GM23248 (cell line): Measurements from ENCODE around the gene NCOA3. TPM values are rescaled to one million over a fixed set of nuclear protein-coding genes. Genes with fewer than 3 reads are reported as not detected.
A peak's percentile ranks its signal among the peaks of the same experiment; 100 is the strongest.

ENCODE experiments used
- DNase-seq: peaks from one replicate; pipeline ENCODE4 v3.0.0-alpha.2; 2015
- H2AFZ ChIP-seq: fragments of 200-600 bp; sonication (generic); 2 replicates; pipeline ENCODE4 v1.6.1; 2016; ENCODE audit warnings: antibody characterized with exemption
- H3F3A ChIP-seq: fragments of 200-600 bp; sonication (generic); 2 replicates; pipeline ENCODE4 v1.6.1; 2016; ENCODE audit warnings: mild to moderate bottlenecking, antibody characterized with exemption, mixed run types; ENCODE audit not compliant: insufficient read depth
- H3K27ac ChIP-seq: fragments of 200-600 bp; sonication (generic); 2 replicates; pipeline ENCODE4 v1.5.1; 2016; ENCODE audit warnings: mild to moderate bottlenecking
- H3K27me3 ChIP-seq: fragments of 200-600 bp; sonication (generic); replicated peaks from 2 replicates; pipeline ENCODE4 v1.6.1; 2016; ENCODE audit warnings: mild to moderate bottlenecking; ENCODE audit not compliant: insufficient read depth
- H3K36me3 ChIP-seq: fragments of 200-600 bp; sonication (generic); 2 replicates; pipeline ENCODE4 v1.6.1; 2016; ENCODE audit warnings: low read depth, mild to moderate bottlenecking
- H3K4me1 ChIP-seq: fragments of 200-600 bp; sonication (generic); 2 replicates; pipeline ENCODE4 v1.6.1; 2016; ENCODE audit warnings: mild to moderate bottlenecking; ENCODE audit not compliant: insufficient read depth
- H3K4me2 ChIP-seq: fragments of 200-600 bp; sonication (generic); one replicate; pipeline ENCODE4 v1.6.1; 2016; ENCODE audit warnings: mild to moderate bottlenecking; ENCODE audit not compliant: unreplicated experiment
- H3K4me3 ChIP-seq: fragments of 200-600 bp; sonication (generic); 2 replicates; pipeline ENCODE4 v1.5.1; 2016; ENCODE audit warnings: mild to moderate bottlenecking
- H3K79me2 ChIP-seq: fragments of 200-600 bp; sonication (generic); 2 replicates; pipeline ENCODE4 v1.6.1; 2016; ENCODE audit warnings: mild to moderate bottlenecking; ENCODE audit not compliant: insufficient read depth
- H3K9ac ChIP-seq: fragments of 200-600 bp; sonication (generic); 2 replicates; pipeline ENCODE4 v1.6.1; 2016; ENCODE audit warnings: mild to moderate bottlenecking
- H3K9me2 ChIP-seq: fragments of 200-600 bp; sonication (generic); 2 replicates; pipeline ENCODE4 v1.6.1; 2016; ENCODE audit warnings: mixed run types, mild to moderate bottlenecking, moderate library complexity; ENCODE audit not compliant: insufficient read depth
- H3K9me3 ChIP-seq: fragments of 200-600 bp; sonication (generic); one replicate; pipeline ENCODE4 v1.6.1; 2017; ENCODE audit warnings: low read depth
- H4K20me1 ChIP-seq: fragments of 200-600 bp; sonication (generic); 2 replicates; pipeline ENCODE4 v1.6.0; 2016; ENCODE audit not compliant: insufficient read depth
- EZH2 ChIP-seq: fragments of 200-600 bp; sonication (generic); IDR thresholded peaks from 2 replicates; pipeline ENCODE4 v1.6.1; 2018; ENCODE audit warnings: antibody characterized with exemption, mild to moderate bottlenecking; ENCODE audit not compliant: insufficient read depth, poor library complexity, severe bottlenecking
- EZH2phosphoT487 ChIP-seq: fragments of 200-600 bp; sonication (generic); IDR thresholded peaks from 2 replicates; pipeline ENCODE4 v1.6.1; 2018; ENCODE audit warnings: antibody characterized with exemption, moderate library complexity, mild to moderate bottlenecking, low read depth; ENCODE audit not compliant: insufficient read depth
- WGBS, 2 experiments: methylation state at CpG; one replicate each; pipeline ENCODE4 v1.1.6; 2015 to 2017; ENCODE audit warnings: low lambda C conversion rate in 2 of 2, low coverage in 1 of 2; ENCODE audit errors: missing lambda C conversion rate in 2 of 2; 5-methylcytosine and 5-hydroxymethylcytosine counted together
- in situ Hi-C: fragments of 300-500 bp; cut with MboI; formaldehyde crosslinking; loops from 2 replicates; pipeline ENCODE4 v1.15.0; 2020
- polyA plus RNA-seq: library from polyadenylated mRNA; unstranded; fragments of >200 nt; fragmentation: Nextera tagmentation; extraction: Ambion mirVana; gene quantifications from 2 replicates; pipeline ENCODE4 v1.2.1, GENCODE V29; 2016
- total RNA-seq: library from RNA; depleted of rRNA; stranded (reverse); fragments of >200 nt; shearing (Covaris generic); gene quantifications from 2 replicates; pipeline ENCODE4 v1.2.3, GENCODE V29; 2014

NCOA3 gene
- total and polyA plus RNA-seq, 2 experiments from 2014 or later, result 19.5 to 36.6 TPM

DNA sequence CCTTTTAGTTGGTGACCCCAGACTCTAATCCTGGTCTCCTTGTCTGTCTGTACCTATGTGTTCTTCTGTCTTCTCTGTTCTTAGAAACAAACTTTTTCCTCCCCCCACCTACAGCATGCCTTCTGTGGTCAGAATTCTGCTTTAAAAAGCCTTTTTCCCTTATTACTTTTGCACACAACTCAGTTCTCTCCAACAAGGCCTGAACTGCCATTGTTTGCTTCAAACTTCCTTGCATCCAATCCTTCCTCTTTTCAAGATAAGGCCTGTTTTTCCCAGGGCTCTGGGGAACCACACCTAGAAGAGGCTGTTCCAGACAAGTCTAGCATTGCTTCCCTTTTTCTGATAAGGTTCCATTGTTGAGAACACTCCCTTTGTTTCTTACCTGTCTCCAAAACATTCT lies 22.2 kb upstream of the NCOA3 start:
- H2AFZ ChIP-seq, result 0 out of 2 replicates have a peak overlapping the region, but pooled peaks have one; percentile 34

GRCh38 chr20:47480239-47480638 lies 21.4 kb upstream of the NCOA3 start:
- Histone ChIP-seq H4K20me1 (no peaks in the 10 kb centered on the region), H3K27me3 (no peaks in the 10 kb centered on the region), H3K4me1 (no peaks in the 10 kb centered on the region), H3K36me3 (no peaks in the 10 kb centered on the region), H3K9ac (no peak overlapping the region), H3K4me2 (no peak overlapping the region), H3K27ac (no peak overlapping the region), H3K9me2 (no peaks in the 10 kb centered on the region), H3K79me2 (no peaks in the 10 kb centered on the region), H3K9me3 (no peaks in the 10 kb centered on the region), H3F3A (no peaks in the 10 kb centered on the region), H3K4me3 (no peak overlapping the region), H2AFZ (no peak overlapping the region)
- no peak for DNase-seq
- in situ Hi-C loops, result no loop called here
- no peak for TF ChIP-seq EZH2
- TF ChIP-seq EZH2phosphoT487, result no peak
- WGBS, 2 experiments, result 83 to 88% methylated on average over 6 of the region's 6 CpGs

More for the DNA sequence above, 22.2 kb upstream of the NCOA3 start:
- Histone ChIP-seq H3K27me3 (no peaks in the 10 kb centered on the region), H3K79me2 (no peaks in the 10 kb centered on the region), H3K9ac (no peak overlapping the region), H3K36me3 (no peaks in the 10 kb centered on the region), H3K4me1 (no peaks in the 10 kb centered on the region), H3K4me2 (no peak overlapping the region), H3K9me2 (no peaks in the 10 kb centered on the region), H3K9me3 (no peaks in the 10 kb centered on the region), H3K4me3 (no peak overlapping the region), H3K27ac (no peak overlapping the region), H3F3A (no peaks in the 10 kb centered on the region), H4K20me1 (no peaks in the 10 kb centered on the region)
- TF ChIP-seq EZH2phosphoT487 (no peak), EZH2 (no peak)
- DNase-seq, result no peak
- in situ Hi-C loops, result no loop called here

- Histone ChIP-seq H3K9me3 (no peaks in the 10 kb centered on the region), H3K4me2 (no peak overlapping the region), H3K9me2 (no peaks in the 10 kb centered on the region), H3F3A (no peaks in the 10 kb centered on the region), H4K20me1 (no peaks in the 10 kb centered on the region), H3K4me1 (no peaks in the 10 kb centered on the region), H3K36me3 (no peaks in the 10 kb centered on the region), H3K4me3 (no peak overlapping the region), H3K79me2 (no peaks in the 10 kb centered on the region), H2AFZ (no peak overlapping the region), H3K9ac (no peak overlapping the region), H3K27ac (no peak overlapping the region), H3K27me3 (no peaks in the 10 kb centered on the region)
- no peak for DNase-seq
- in situ Hi-C loops, result no loop called here
- TF ChIP-seq EZH2phosphoT487, result no peak
- TF ChIP-seq EZH2, result no peak
Measured at GRCh38 chr20:47480705-47481104, 21.0 kb upstream of the NCOA3 start.

GRCh38 chr20:47481330-47482216 lies 20.1 kb upstream of the NCOA3 start:
- no peak for TF ChIP-seq EZH2
- TF ChIP-seq EZH2phosphoT487, result no peak
- Histone ChIP-seq H3K9me2 (no peaks in the 10 kb centered on the region), H3F3A (no peaks in the 10 kb centered on the region), H4K20me1 (no peaks in the 10 kb centered on the region), H3K36me3 (no peaks in the 10 kb centered on the region), H3K9me3 (no peaks in the 10 kb centered on the region), H3K4me3 (no peak overlapping the region), H3K4me1 (no peaks in the 10 kb centered on the region), H3K79me2 (no peaks in the 10 kb centered on the region), H2AFZ (no peak overlapping the region), H3K4me2 (no peak overlapping the region), H3K9ac (no peak overlapping the region), H3K27me3 (no peaks in the 10 kb centered on the region), H3K27ac (no peak overlapping the region)
- no peak for DNase-seq
- WGBS, 2 experiments, result 74 to 81% methylated on average over 15 of the region's 15 CpGs
- in situ Hi-C loops, result no loop called here
